Fibroblast of gingiva (primary cell): ENCODE measurements around the gene GALNT18.

Source experiments
- DNase-seq: peaks from one replicate; pipeline ENCODE4 v3.0.0-alpha.2; 2011; ENCODE audit warnings: low read depth

Gene GALNT18

GRCh38 chr11:11531131-11531908 lies 90.5 kb downstream of the GALNT18 start:
- DNase-seq: no peak

GRCh38 chr11:11528986-11529385 lies 92.8 kb downstream of the GALNT18 start:
- no peak for DNase-seq

- DNase-seq: no peak
Measured at GRCh38 chr11:11525283-11525682, 96.5 kb downstream of the GALNT18 start.

- DNase-seq: no peak
Measured at GRCh38 chr11:11524436-11525061, 97.3 kb downstream of the GALNT18 start.

GRCh38 chr11:11522591-11522990 lies 99.2 kb downstream of the GALNT18 start:
- DNase-seq: no peak

GRCh38 chr11:11521306-11522002 lies 100.4 kb downstream of the GALNT18 start:
- DNase-seq: no peak

GRCh38 chr11:11520231-11521015 lies 101.4 kb downstream of the GALNT18 start:
- no peak for DNase-seq

GRCh38 chr11:11519184-11519583 lies 102.6 kb downstream of the GALNT18 start:
- no peak for DNase-seq

GRCh38 chr11:11514246-11514645 lies 107.6 kb downstream of the GALNT18 start:
- DNase-seq: no peak

GRCh38 chr11:11513422-11513821 lies 108.4 kb downstream of the GALNT18 start:
- peak; percentile 76 for DNase-seq

GRCh38 chr11:11512929-11513328 lies 108.9 kb downstream of the GALNT18 start:
- peak; percentile 15 for DNase-seq

GRCh38 chr11:11512502-11512901 lies 109.3 kb downstream of the GALNT18 start:
- DNase-seq: no peak

- DNase-seq: no peak
Measured at GRCh38 chr11:11512090-11512489, 109.7 kb downstream of the GALNT18 start.

- no peak for DNase-seq
Measured at GRCh38 chr11:11510939-11511338, 110.9 kb downstream of the GALNT18 start.

GRCh38 chr11:11505692-11506091 lies 116.1 kb downstream of the GALNT18 start:
- no peak for DNase-seq

GRCh38 chr11:11505190-11505589 lies 116.6 kb downstream of the GALNT18 start:
- DNase-seq: no peak

GRCh38 chr11:11504071-11504470 lies 117.7 kb downstream of the GALNT18 start:
- DNase-seq: no peak

GRCh38 chr11:11502263-11502861 lies 119.4 kb downstream of the GALNT18 start:
- no peak for DNase-seq

GRCh38 chr11:11501546-11502262 lies 120.1 kb downstream of the GALNT18 start:
- DNase-seq: no peak

GRCh38 chr11:11500744-11501487 lies 120.9 kb downstream of the GALNT18 start:
- no peak for DNase-seq
